Measurements from ENCODE around the gene BAZ2B.

- no peak for TF ChIP-seq FOXA1 (IDR thresholded peaks at IDR 0.05)
- TF ChIP-seq FOXA1 (CRISPR knock-in tag; IDR thresholded peaks at IDR 0.05): no peak
- TF ChIP-seq CBX1 (IDR thresholded peaks at IDR 0.05; ENCODE audit: low read depth): no peak
- no peak for TF ChIP-seq ZNF274 (CRISPR knock-in tag; IDR thresholded peaks at IDR 0.05)
- TF ChIP-seq NFRKB (IDR thresholded peaks at IDR 0.05): no peak
These were observed 131.8 kb downstream of the BAZ2B start for GRCh38 chr2:159484532-159484931.
